HL-60 (cell line): ENCODE data around the gene KLHL3.
"Not testable (repeated sequence)": the region's sequence is repeated elsewhere in the genome, so short reads cannot be mapped to it uniquely, and the experiment has no call there.

Experiments used
- DNase-seq, 2 experiments: peaks; one replicate each; pipeline ENCODE4 v3.0.0-alpha.2; 2010 to 2020; ENCODE audit warnings: low read depth in 1 of 2, low spot score in 1 of 2
- H3K27ac ChIP-seq: fragments of 250-450 bp; sonication (Bioruptor Pico); replicated peaks from 2 replicates; pipeline ENCODE4 v1.5.1; 2020; ENCODE audit warnings: mild to moderate bottlenecking, moderate library complexity
- H3K27me3 ChIP-seq: fragments of 250-450 bp; sonication (Bioruptor Pico); 2 replicates; pipeline ENCODE4 v1.5.1; 2021; ENCODE audit warnings: mild to moderate bottlenecking, moderate library complexity; ENCODE audit not compliant: insufficient read depth, poor library complexity, severe bottlenecking
- H3K4me3 ChIP-seq: replicated peaks from 2 replicates; pipeline ENCODE4 v1.5.1; 2011; ENCODE audit warnings: mild to moderate bottlenecking, control low read depth, low read length; ENCODE audit not compliant: insufficient read depth
- CTCF ChIP-seq: IDR thresholded peaks from one replicate; pipeline ENCODE4 v1.5.1; 2011; ENCODE audit warnings: low read length, control low read depth, inconsistent platforms; ENCODE audit not compliant: insufficient read depth
- GABPA ChIP-seq: IDR thresholded peaks from 2 replicates; pipeline ENCODE4 v1.6.1; 2012; ENCODE audit warnings: low read depth
- POLR2AphosphoS5 ChIP-seq: IDR thresholded peaks from 2 replicates; pipeline ENCODE4 v1.6.1; 2012; ENCODE audit warnings: low read depth
- REST ChIP-seq: IDR thresholded peaks from 2 replicates; pipeline ENCODE4 v1.6.1; 2012; ENCODE audit warnings: low read depth; ENCODE audit not compliant: insufficient replicate concordance
- SPI1 ChIP-seq: IDR thresholded peaks from 2 replicates; pipeline ENCODE4 v1.6.1; 2012; ENCODE audit warnings: low read depth, mild to moderate bottlenecking, borderline replicate concordance

KLHL3 gene

GRCh38 chr5:137778772-137779564, 43.1 kb upstream of the KLHL3 start:
- no peaks in the 10 kb centered on the region for H3K27me3 ChIP-seq
- no peak for DNase-seq
- no peak overlapping the region for H3K4me3 ChIP-seq
- H3K27ac ChIP-seq = no peak overlapping the region
- TF ChIP-seq CTCF (no peak), REST (no peak), POLR2AphosphoS5 (no peak)

GRCh38 chr5:137767937-137768336, 32.0 kb upstream of the KLHL3 start:
- DNase-seq, H3K27me3 ChIP-seq, H3K27ac ChIP-seq, H3K4me3 ChIP-seq: not testable (repeated sequence)

- TF ChIP-seq GABPA (no peak), SPI1 (no peak), REST (no peak), POLR2AphosphoS5 (no peak), CTCF (no peak)
- no peak overlapping the region for H3K27ac ChIP-seq
- no peak for DNase-seq
- no peak overlapping the region for H3K4me3 ChIP-seq
- no peaks in the 10 kb centered on the region for H3K27me3 ChIP-seq
Observed at GRCh38 chr5:137761566-137761965, 25.7 kb upstream of the KLHL3 start.

GRCh38 chr5:137760719-137761516, 25.0 kb upstream of the KLHL3 start:
- TF ChIP-seq POLR2AphosphoS5 = no peak
- no peak for TF ChIP-seq GABPA
- no peak for TF ChIP-seq REST
- no peak for TF ChIP-seq CTCF
- no peak for TF ChIP-seq SPI1
- no peak for DNase-seq
- Histone ChIP-seq H3K27ac (no peak overlapping the region), H3K27me3 (no peaks in the 10 kb centered on the region), H3K4me3 (no peak overlapping the region)
